Epithelial cell of esophagus (primary cell): ENCODE data around the gene AKT3.

Experiments
- DNase-seq: peaks from one replicate; pipeline ENCODE4 v3.0.0; 2010; ENCODE audit warnings: low read depth
- H3K4me3 ChIP-seq: 2 replicates; pipeline ENCODE4 v1.5.1; 2011; ENCODE audit warnings: mild to moderate bottlenecking, low read length, control low read depth
- TF ChIP-seq, protein P1 (sequence below): IDR thresholded peaks from 2 replicates; pipeline ENCODE4 v1.5.1; 2011; ENCODE audit warnings: low read depth, mild to moderate bottlenecking, low read length, control low read depth, inconsistent platforms; ENCODE audit not compliant: insufficient read depth; ENCODE audit errors: missing control alignments

AKT3 gene

DNA sequence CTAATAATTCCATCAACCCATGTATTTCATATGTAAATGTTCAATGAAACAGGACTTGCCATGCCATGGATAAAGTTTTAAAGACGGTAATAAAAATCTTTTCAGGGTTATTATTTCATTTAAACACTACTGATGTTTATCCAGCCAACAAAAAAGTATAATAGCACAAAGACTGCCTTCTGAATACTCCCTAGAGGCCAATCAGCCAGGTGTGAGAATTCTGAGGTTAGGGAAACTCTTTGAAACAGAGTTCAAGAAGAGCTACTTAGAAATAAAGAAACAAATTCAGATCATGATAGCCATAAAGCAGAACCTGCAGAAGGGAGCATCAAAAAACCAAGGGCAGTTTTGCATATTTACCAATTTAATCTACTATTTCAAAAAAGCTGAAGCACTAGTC, 48.7 kb downstream of the AKT3 start:
- DNase-seq, result no peak
- TF ChIP-seq, protein P1, sequence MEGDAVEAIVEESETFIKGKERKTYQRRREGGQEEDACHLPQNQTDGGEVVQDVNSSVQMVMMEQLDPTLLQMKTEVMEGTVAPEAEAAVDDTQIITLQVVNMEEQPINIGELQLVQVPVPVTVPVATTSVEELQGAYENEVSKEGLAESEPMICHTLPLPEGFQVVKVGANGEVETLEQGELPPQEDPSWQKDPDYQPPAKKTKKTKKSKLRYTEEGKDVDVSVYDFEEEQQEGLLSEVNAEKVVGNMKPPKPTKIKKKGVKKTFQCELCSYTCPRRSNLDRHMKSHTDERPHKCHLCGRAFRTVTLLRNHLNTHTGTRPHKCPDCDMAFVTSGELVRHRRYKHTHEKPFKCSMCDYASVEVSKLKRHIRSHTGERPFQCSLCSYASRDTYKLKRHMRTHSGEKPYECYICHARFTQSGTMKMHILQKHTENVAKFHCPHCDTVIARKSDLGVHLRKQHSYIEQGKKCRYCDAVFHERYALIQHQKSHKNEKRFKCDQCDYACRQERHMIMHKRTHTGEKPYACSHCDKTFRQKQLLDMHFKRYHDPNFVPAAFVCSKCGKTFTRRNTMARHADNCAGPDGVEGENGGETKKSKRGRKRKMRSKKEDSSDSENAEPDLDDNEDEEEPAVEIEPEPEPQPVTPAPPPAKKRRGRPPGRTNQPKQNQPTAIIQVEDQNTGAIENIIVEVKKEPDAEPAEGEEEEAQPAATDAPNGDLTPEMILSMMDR, result no peak
- no peak overlapping the region for H3K4me3 ChIP-seq

DNA sequence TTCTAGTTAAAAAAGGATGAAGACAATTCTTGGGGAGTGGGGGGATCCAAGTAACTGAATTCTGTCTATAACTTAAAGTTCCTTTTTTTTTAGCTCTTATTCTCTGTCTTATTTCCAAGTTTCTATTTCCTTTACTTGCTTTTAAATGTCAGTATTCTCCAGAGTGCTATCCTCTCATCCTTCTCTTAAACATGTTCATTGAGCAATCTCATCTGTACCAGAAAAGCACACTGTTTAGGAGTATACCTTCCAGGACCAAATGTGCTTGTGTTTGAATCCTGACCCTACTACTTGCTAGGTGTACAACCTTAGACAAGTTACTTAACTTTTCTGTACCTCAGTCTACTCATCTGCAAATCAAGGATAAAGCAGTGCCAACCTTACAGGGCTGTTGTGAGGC, 50.1 kb downstream of the AKT3 start:
- no peak for DNase-seq
- H3K4me3 ChIP-seq, result no peak overlapping the region
- TF ChIP-seq, protein P1, result no peak

DNA sequence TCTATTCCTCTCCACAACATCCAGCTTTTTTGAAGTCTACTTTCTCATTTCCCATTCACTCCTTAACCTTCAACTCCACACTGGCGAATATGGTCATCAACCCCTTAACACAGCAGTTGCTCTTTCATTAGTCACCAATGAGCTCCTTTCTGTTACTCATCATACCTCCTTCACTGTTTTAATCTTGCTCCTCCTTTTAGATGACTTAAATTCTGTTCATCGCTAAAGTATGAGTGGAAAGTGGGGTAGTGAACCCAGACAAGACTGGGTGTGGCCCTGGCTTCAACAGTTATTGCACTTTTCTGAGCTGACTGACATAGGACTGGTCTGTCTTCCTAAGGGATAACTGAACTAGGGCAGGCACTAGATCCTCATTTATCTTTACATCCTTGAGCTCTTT, 51.3 kb downstream of the AKT3 start:
- DNase-seq, result peak; percentile 84
- no peak overlapping the region for H3K4me3 ChIP-seq
- TF ChIP-seq, protein P1, result no peak

DNA sequence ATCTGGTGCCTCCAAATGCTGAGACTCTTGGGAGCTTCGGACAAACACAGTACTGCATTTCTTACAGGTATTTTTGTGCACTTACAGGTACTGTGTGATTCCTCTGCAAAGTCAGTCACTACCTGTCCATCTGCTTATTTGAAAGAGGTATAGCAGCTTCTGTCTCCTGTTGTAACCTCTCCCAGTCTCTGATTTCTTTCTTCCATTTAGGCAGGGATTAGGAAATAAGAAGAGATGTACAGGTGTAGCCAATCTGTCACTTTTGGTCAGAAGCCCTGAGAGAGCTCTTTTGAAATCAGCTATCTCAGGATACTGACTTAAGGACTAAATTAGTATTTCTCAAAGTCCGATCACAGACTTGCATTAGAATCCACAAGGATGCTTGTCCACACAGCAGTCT, 54.0 kb downstream of the AKT3 start:
- H3K4me3 ChIP-seq, result no peak overlapping the region
- DNase-seq, result no peak
- TF ChIP-seq, protein P1, result no peak

DNA sequence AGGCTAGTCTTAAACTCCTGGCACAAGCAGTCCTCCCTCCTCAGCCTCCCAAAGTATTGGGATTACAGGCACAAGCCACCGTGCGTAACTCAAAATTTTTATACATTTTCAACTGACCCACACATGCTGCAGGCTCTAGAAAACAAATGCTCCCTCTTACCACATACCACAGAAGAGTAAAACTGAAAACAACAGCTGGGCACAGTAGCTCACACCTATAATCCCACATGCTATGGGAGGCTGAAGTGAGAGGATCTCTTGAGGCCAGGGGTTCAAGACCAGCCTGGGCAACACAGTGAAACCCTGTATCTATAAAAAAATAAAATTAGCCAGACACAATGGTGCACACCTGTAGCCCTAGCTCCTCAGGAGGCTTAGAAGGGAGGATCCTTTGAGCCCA, 56.7 kb downstream of the AKT3 start:
- no peak for DNase-seq
- no peak overlapping the region for H3K4me3 ChIP-seq
- TF ChIP-seq, protein P1, result no peak

DNA sequence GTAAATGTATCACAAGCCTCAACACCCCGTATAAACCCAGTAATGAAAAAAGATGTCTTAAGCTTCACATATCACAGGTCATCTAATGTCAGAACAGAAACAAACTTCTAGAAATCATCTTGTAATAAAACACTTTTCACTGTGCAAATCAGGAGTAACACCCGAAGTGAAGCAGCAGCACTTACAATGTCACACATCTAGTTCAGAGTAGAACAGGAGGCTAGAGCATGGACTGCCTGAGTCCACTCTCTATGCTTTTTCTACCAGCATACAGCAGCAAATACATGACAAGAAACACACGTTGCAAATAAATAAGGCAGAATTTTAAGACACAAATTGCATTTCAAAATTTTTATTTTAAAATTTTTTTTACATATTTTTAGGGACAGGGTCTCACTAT, 57.2 kb downstream of the AKT3 start:
- H3K4me3 ChIP-seq, result no peak overlapping the region
- TF ChIP-seq, protein P1, result no peak
- no peak for DNase-seq

DNA sequence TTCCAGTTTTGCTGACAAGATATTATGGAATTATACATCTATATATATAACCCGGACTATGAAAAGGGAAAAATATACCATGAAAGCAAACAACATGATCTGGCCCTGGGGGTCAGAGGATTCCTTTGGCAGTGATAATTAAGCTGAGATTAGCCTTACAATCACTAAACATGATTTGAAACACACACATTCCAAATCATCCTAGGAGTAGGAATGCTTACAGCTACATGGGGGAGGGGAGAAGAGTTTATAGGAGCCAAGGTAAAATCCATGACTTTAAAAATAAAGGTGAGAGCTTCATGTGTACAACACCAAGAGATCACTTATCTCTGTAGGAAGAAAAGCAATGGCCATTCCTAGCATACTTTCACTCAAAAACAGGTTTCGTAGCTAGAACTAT, 57.6 kb downstream of the AKT3 start:
- H3K4me3 ChIP-seq, result no peak overlapping the region
- DNase-seq, result no peak
- TF ChIP-seq, protein P1, result no peak
